Subcutaneous abdominal adipose tissue (tissue), 5 donors: ENCODE results near the gene CLEC18A.
"Not testable (repeated sequence)": the region's sequence is repeated elsewhere in the genome, so short reads cannot be mapped to it uniquely, and the experiment has no call there.

Source experiments
- H3K27ac ChIP-seq: one replicate; pipeline ENCODE4 v1.7.0; 2013; ENCODE audit warnings: low read depth, mild to moderate bottlenecking, inconsistent platforms, low read length, moderate library complexity
- H3K27me3 ChIP-seq, 5 donors: one replicate each; pipeline ENCODE4 v1.7.0; 2013; ENCODE audit warnings: low read length in 5 of 5, inconsistent platforms in 1 of 5; ENCODE audit not compliant: control insufficient read depth in 5 of 5, insufficient read depth in 4 of 5
- H3K36me3 ChIP-seq, 5 donors: one replicate each; pipeline ENCODE4 v1.7.0; 2013; ENCODE audit warnings: low read length in 5 of 5; ENCODE audit not compliant: control insufficient read depth in 5 of 5, insufficient read depth in 5 of 5
- H3K4me1 ChIP-seq, 5 donors: one replicate each; pipeline ENCODE4 v1.7.0; 2013; ENCODE audit warnings: low read length in 5 of 5, mild to moderate bottlenecking in 3 of 5, moderate library complexity in 1 of 5; ENCODE audit not compliant: control insufficient read depth in 5 of 5, insufficient read depth in 5 of 5
- H3K4me3 ChIP-seq, 5 donors: one replicate each; pipeline ENCODE4 v1.7.0; 2013; ENCODE audit warnings: low read length in 5 of 5, low read depth in 1 of 5
- H3K9ac ChIP-seq, 5 donors: one replicate each; pipeline ENCODE4 v1.7.0; 2013; ENCODE audit warnings: low read length in 5 of 5, mild to moderate bottlenecking in 4 of 5, moderate library complexity in 3 of 5
- H3K9me3 ChIP-seq, 5 donors: one replicate each; pipeline ENCODE4 v1.7.0; 2013; ENCODE audit warnings: low read length in 5 of 5; ENCODE audit not compliant: control insufficient read depth in 5 of 5
- donor health status: healthy.
- donor health status: healthy.
- donor health status: healthy.
- donor health status: healthy.
- donor health status: healthy.

The CLEC18A gene

DNA sequence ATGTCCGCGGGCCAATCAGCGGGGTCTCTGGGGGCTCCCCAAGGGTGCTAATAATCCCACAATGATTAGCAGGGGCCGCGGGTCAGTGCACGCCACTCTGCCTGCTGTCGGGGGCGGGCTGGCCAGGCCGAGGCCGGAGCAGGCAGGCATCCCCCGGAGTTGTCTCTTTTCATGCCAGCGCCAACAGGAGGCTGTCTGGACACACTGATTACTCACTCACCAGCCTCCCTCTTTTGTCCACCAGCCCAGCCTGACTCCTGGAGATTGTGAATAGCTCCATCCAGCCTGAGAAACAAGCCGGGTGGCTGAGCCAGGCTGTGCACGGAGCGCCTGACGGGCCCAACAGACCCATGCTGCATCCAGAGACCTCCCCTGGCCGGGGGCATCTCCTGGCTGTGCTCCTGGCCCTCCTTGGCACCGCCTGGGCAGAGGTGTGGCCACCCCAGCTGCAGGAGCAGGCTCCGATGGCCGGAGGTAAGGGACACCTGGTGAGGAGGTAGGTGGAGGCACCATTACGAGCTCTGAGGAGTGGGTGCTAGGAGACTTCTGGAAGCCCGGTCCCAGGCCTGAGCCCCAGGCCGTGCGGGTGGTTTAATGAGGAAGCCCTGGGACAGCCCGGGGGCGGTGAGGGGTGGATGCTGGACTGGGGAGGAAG is at the start of gene CLEC18A:
Gene CLEC18A, plus strand, starts transcription at position 318 of the 655 bp plus-strand sequence. Its CDS starts 33 bp downstream, at position 351.
- not testable (repeated sequence) for H3K4me3 ChIP-seq, H3K27ac ChIP-seq, H3K9me3 ChIP-seq, H3K9ac ChIP-seq, H3K27me3 ChIP-seq, H3K4me1 ChIP-seq, H3K36me3 ChIP-seq

DNA sequence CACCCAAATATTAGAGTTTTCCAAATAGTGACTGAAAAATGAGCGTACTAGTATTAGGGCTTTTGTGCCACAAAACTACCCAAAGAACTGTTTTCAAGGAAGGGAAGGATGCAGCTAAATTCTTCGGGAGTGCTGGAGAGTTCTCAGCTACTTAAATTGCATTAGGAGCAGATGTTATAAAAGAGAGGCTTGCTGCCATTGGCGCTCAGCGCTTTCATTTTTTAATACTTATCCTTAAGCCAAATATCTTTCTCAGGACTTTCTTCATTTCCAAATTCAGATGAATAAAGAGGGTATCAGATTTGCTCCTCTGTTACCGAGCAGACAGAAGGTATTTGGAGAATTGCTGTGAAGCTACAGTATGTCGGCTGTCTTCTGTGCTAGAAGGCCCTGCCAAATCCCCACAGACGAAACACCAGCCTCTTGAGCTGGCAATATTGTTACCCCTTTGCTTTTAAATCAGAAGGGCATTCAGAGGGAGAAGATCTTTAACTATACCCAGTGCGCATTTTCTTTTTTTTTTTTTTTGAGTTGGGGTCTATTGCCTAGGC is 47.2 kb upstream of the CLEC18A start:
- H3K27ac ChIP-seq = peak overlapping the region; percentile 84
- peak overlapping the region in 2 of 5 donors; percentile 1 to 8 for H3K4me3 ChIP-seq
- peaks cover 4 to 24% (median 18%) of the 10 kb centered on the region in 5 donors for H3K4me1 ChIP-seq
- H3K36me3 ChIP-seq = peaks cover 3 to 16% (median 7%) of the 10 kb centered on the region in 5 donors
- no peaks in the 10 kb centered on the region for H3K27me3 ChIP-seq
- H3K9ac ChIP-seq = peak overlapping the region in 1 of 5 donors; percentile 51
- no peaks in the 10 kb centered on the region for H3K9me3 ChIP-seq

DNA sequence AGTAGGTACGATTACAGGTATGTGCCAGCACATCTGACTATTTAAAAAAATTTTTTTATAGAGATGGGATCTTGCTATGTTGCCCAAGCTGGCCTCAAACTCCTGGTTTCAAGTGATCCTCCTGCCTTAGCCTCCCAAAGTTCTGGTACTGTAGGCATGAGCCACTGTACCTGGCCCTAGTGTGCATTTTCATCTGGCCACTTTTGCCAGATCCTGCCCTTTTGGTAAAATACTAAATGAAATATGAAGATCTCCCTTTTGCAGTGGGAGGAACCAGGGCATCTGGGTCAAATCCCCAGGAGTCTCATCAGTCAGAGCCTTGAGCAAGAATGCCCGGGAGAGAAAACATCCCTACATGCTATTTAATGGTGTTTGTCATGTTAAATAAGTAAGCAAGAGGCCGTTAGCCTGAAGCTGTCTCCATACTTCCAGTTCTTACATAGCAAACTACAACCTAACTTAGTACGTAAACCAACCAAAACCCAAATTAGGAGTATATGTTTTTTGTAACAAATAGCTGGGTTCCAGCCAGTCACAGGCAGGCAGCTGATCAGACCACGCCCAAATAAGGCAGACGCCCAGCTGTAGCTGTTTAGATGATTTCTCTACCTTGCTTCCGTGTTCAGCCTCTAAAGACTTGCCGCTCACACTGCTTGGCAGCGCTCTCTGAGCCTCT is 46.5 kb upstream of the CLEC18A start:
- peak overlapping the region; percentile 84 for H3K27ac ChIP-seq
- peak overlapping the region in 1 of 5 donors; percentile 8 for H3K4me3 ChIP-seq
- peaks cover 3 to 23% (median 9%) of the 10 kb centered on the region in 5 donors for H3K36me3 ChIP-seq
- H3K27me3 ChIP-seq = no peaks in the 10 kb centered on the region
- H3K9me3 ChIP-seq = no peaks in the 10 kb centered on the region
- peaks cover 4 to 31% (median 22%) of the 10 kb centered on the region in 5 donors for H3K4me1 ChIP-seq
- H3K9ac ChIP-seq = no peak overlapping the region

DNA sequence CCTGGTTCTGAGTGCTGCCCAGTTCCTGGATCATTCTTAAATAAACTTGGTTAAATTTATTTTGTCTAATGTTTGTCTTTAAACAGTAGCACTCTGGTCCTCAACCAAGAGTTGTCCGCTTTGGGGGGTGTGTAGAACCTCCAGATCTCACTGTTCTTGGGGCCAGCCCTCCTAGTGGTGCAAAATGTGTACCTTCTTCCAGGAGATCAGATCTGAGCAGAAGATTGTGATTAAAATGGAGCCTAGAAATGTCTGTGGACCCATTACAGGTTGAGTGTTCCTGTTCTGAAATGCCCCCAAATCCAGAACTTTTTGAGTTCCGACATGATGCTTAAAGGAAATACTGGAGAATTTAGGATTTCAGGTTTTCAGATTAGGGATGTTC is 46.0 kb upstream of the CLEC18A start:
- H3K4me3 ChIP-seq = no peak overlapping the region
- H3K4me1 ChIP-seq = peaks cover 4 to 37% (median 22%) of the 10 kb centered on the region in 5 donors
- H3K9me3 ChIP-seq = no peaks in the 10 kb centered on the region
- no peaks in the 10 kb centered on the region for H3K27me3 ChIP-seq
- peak overlapping the region; percentile 84 for H3K27ac ChIP-seq
- H3K36me3 ChIP-seq = peaks cover 3 to 26% (median 9%) of the 10 kb centered on the region in 5 donors
- H3K9ac ChIP-seq = no peak overlapping the region

DNA sequence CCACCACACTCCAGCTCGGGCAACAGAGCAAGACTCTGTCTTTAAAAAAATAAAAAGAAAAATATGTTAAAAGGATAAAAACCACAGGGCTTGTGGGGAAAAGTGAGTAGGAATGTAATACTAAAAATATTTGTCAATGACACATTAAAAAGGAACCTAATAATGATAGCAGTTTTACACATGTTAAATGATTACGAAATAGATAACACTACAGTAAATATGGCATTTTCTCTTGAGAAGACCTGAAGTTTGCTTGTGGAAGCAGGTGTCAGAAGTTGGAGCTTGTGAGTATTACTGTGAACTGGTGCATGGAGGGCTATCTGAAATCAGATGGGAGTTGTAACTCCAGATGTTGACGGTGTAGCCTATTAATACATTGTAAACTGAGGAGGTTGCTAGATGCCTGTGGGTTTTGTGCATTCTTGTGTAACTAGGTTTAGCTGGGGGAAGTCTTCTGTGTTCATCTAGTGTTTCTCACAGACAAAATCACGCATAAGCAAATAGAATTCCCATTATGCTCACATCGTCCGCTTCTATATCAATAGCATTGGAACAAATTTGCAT is 44.2 kb upstream of the CLEC18A start:
- no peak overlapping the region for H3K27ac ChIP-seq
- H3K9me3 ChIP-seq = no peaks in the 10 kb centered on the region
- peaks cover 3 to 33% (median 14%) of the 10 kb centered on the region in 5 donors for H3K36me3 ChIP-seq
- H3K4me3 ChIP-seq = no peak overlapping the region
- H3K27me3 ChIP-seq = no peaks in the 10 kb centered on the region
- H3K4me1 ChIP-seq = peaks cover 4 to 43% (median 27%) of the 10 kb centered on the region in 5 donors
- H3K9ac ChIP-seq = no peak overlapping the region

DNA sequence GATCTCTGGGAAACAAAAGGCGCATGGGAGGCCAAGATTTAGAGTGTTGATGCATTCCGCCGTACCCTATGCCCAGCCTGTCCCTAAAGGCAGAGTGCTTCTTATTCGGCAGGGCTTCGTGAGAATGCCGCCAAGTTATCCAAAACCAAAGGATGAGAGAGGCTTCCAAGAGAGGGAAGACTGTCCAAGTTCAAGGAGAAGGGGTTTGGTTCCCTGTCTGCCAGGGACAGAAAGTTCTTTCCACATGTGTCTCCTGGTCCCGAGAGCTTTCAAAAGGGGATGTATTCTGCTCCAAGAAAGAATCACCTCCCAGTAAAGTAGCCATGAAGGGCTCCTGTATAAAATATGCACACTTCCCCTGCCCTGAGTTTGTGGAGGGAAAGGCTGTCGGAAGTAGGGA is 42.1 kb upstream of the CLEC18A start:
- H3K4me3 ChIP-seq = no peak overlapping the region
- no peaks in the 10 kb centered on the region for H3K27me3 ChIP-seq
- peak overlapping the region; percentile 51 for H3K27ac ChIP-seq
- H3K9me3 ChIP-seq = no peaks in the 10 kb centered on the region
- no peak overlapping the region for H3K9ac ChIP-seq
- peaks cover 0 to 27% (median 10%) of the 10 kb centered on the region in 5 donors for H3K36me3 ChIP-seq
- peaks cover 4 to 38% (median 25%) of the 10 kb centered on the region in 5 donors for H3K4me1 ChIP-seq

DNA sequence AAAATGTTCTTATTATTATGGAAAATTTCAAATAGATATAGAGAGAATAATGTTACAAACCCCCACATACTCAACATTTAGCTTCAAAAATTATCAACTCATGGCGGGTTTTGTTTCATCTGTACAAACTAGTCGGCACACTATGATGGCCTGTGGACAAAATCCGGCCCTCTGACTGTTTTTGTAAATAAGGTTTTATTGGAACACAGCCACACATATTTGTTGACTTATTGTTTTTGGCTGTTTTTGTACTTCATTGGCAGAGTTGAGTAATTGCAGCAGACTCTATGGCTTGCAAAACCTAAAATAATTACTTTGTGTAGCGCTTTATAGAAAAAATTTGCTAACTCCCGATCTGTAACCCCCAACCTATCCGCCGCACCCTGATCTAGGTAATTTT is 41.4 kb upstream of the CLEC18A start:
- Histone ChIP-seq H3K4me3 (no peak overlapping the region), H3K4me1 (peaks cover 2 to 31% (median 18%) of the 10 kb centered on the region in 5 donors), H3K9me3 (no peaks in the 10 kb centered on the region), H3K27me3 (no peaks in the 10 kb centered on the region), H3K27ac (peak overlapping the region; percentile 51), H3K36me3 (peaks cover 0 to 27% (median 10%) of the 10 kb centered on the region in 5 donors), H3K9ac (no peak overlapping the region)

DNA sequence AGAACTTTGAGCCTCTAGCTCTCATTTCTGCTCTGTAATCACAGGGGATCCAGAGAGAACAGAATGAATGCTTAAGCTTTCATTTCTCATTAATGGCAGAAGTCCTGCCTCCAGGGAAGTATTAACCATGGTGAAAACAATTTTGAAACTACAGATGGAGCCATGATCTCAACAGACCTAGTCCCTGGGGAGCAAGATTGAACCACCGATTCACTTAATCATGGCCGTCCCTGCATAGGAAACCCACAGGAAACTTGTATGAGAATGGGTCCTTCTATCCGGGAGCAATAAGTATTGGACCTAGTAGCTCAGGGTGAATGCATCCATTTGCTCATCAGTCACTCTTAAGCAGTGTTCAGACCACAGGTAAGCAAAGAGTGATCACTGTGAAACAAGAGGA is 40.2 kb upstream of the CLEC18A start:
- Histone ChIP-seq H3K27me3 (no peaks in the 10 kb centered on the region), H3K4me3 (no peak overlapping the region), H3K4me1 (peaks cover 0 to 23% (median 13%) of the 10 kb centered on the region in 5 donors), H3K36me3 (peaks cover 0 to 25% (median 10%) of the 10 kb centered on the region in 5 donors), H3K9ac (peak overlapping the region in 1 of 5 donors; percentile 30), H3K9me3 (no peaks in the 10 kb centered on the region), H3K27ac (peak overlapping the region; percentile 58)

DNA sequence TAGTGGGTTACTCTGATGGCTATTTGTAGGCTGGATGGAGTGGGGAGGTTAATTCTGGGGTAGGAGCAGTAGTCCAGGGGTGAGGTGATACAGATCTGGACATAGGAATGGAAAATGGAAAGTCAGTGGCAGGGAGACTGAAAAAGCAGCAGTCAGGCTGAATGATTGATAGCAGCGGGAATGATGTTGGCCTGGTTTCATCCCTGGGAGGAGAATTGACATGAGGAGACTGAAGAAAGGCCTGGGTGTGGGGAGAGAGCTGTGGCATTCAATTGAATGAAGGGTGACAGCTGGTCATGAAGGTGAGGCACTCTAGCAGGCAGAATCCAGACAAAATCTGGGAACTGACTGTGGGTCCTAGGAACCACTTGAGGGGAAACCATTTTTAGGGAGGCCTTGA is 34.7 kb upstream of the CLEC18A start:
- Histone ChIP-seq H3K4me3 (no peak overlapping the region), H3K4me1 (peaks cover 4 to 21% (median 14%) of the 10 kb centered on the region in 5 donors), H3K27me3 (no peaks in the 10 kb centered on the region), H3K36me3 (peaks cover 0 to 9% (median 4%) of the 10 kb centered on the region in 5 donors), H3K27ac (peak overlapping the region; percentile 95), H3K9me3 (no peaks in the 10 kb centered on the region), H3K9ac (no peak overlapping the region)
